VCaP (cell line): ENCODE measurements around the gene KAZN.

Experiments
- H3K27ac ChIP-seq: fragments of 450-650 bp; 2 replicates; pipeline ENCODE4 v1.5.1; 2017
- CTCF ChIP-seq: fragments of 450-650 bp; conservative IDR thresholded peaks from 2 replicates; pipeline ENCODE4 v1.5.1; 2017; ENCODE audit warnings: mild to moderate bottlenecking, moderate library complexity

Gene KAZN

DNA sequence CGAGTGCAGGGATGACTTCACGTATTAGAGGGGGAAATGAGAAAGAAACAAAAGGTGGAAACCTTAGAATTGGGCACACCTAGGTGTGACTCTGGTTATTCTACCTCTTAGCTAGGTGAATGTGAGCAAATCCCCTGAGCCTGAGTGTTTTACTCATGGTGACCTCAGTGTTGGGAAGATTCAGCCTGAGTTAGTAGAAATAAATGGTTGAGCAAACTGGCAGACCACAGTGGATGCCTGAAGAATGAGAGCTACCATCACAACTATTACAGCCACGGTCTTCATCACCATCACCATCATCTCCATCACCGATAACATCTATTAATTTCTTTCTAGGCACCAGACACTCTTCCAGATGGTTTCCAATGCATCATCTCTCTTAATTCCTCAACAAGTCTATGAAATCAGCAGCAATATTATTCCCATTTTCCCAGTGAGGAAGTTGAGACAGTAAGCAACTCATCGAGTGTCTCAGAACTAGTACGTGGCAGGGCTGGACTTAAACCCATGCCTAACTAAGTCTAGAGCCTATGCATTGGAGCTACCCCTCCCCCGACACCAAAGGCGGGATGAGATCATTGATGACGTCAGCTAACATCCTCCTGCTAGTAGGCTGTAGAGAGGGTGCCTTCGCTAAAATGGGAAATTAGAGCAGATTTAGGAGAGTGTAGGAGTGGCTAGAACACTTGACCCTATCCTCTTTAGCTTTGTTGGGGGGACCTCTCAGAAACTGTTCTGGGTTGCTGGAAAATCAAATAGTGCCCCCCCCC is 7.9 kb upstream of the KAZN start:
- TF ChIP-seq CTCF = no peak

GRCh38 chr1:14591600-14591999 is 6.9 kb upstream of the KAZN start:
- no peak overlapping the region for H3K27ac ChIP-seq
- no peak for TF ChIP-seq CTCF

More for the DNA sequence above, 7.9 kb upstream of the KAZN start:
- H3K27ac ChIP-seq = no peak overlapping the region

GRCh38 chr1:14592004-14592631 is 6.4 kb upstream of the KAZN start:
- no peak for TF ChIP-seq CTCF
- no peak overlapping the region for H3K27ac ChIP-seq

GRCh38 chr1:14593302-14593701 is 5.2 kb upstream of the KAZN start:
- no peak overlapping the region for H3K27ac ChIP-seq
- TF ChIP-seq CTCF = no peak

DNA sequence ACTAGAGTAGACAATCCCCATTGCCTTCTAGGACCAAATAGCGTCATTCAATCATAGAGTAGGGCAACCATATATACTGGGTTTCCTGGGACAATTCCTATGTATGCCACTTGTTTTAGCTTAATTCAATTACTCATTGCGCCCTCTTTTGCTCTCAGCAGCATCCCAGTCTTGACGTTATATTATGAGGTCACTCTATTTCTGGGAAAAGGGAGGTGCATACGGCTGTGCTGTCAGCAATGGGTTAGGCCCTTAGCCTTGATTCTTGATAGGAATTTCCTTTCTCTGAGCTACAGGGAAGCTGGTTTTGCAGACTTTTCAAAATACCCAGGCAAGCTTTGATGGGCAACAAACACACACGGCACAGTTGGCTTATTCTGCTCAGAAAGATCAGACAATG is 4.4 kb upstream of the KAZN start:
- no peak overlapping the region for H3K27ac ChIP-seq
- no peak for TF ChIP-seq CTCF

DNA sequence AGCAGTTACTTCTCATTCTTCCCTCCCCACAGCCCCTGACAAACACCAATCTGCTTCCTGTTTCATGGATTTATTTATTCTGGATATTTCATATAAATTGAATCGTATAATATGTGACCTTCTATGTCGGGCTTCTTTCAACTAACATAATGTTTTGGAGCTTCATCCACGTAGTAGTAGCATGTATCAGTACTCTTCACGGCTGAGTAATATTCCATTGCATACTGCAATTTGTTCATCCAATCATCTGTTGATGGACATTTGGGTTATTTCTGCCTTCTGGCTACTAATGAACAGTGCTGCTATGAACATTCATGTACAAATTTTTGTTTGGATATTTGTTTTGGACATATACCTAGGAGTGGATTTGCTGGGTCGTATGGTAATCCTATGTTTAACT is 1.9 kb upstream of the KAZN start:
- no peak for TF ChIP-seq CTCF
- no peak overlapping the region for H3K27ac ChIP-seq

GRCh38 chr1:14597343-14598006 is 1.0 kb upstream of the KAZN start:
- peak; percentile 21; the same call in 1 of the 2 replicates for TF ChIP-seq CTCF
- peak overlapping the region; percentile 86 for H3K27ac ChIP-seq
